Amygdala (tissue), 56 donors: ENCODE data around the gene NES.

Experiments
- DNase-seq, 56 donors: peaks; one replicate each; lab custom pipeline; 2025; lab: John Stamatoyannopoulos, UW

NES gene

GRCh38 chr1:156627313-156627880 lies 49.8 kb downstream of the NES start:
- DNase-seq, result peak in 15 of 56 donors; percentile 9 to 71 (median 22)

DNA sequence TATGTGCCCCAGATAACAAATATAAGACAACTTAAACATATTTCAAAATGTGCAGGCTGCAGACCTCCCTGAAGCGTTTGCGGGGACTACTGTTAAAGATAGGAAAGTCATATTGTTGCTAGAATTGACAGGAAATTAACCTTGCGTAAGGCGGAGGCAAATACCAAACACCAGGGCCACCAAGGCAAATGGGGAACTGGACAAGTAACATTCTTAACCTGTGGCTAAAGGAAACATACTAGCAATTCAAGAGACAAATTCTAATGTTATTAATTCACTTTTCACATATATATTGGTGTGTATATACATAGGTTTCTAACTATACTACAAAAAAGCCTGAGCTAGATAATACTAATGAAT lies 51.1 kb downstream of the NES start:
- DNase-seq, result no peak

DNA sequence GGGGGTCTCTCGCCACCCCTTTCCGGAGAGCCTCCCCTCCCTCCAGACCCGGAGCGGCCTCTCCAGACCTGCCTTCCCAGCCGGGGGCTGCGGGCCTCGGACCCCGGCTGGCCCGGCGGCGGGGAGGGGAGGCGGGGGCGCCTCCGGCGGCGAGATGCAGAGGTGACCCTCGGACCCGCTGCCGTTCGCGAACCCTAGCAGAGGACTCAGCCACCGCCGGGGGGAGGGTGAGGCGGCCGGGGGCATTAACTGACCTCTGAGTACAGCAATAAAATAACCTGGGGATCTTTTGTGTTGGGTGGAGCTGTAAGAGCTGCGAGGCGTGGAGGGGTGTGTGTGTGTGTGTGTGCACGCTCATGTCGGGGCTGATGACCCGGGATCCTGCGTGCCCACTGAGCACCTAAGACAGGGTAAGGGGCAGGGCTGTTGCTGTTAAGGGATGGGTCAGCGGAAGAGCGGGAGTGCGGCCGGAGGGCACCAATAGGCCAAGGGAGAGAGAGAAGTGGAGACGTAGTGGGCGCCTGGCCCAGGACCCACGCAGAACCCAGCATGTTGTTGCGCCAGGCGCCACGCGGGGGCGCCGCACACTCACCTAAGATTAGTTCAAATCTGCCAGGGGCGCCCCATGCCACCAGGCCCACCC lies 51.6 kb downstream of the NES start:
- peak in 43 of 56 donors; percentile 15 to 88 (median 46) for DNase-seq

DNA sequence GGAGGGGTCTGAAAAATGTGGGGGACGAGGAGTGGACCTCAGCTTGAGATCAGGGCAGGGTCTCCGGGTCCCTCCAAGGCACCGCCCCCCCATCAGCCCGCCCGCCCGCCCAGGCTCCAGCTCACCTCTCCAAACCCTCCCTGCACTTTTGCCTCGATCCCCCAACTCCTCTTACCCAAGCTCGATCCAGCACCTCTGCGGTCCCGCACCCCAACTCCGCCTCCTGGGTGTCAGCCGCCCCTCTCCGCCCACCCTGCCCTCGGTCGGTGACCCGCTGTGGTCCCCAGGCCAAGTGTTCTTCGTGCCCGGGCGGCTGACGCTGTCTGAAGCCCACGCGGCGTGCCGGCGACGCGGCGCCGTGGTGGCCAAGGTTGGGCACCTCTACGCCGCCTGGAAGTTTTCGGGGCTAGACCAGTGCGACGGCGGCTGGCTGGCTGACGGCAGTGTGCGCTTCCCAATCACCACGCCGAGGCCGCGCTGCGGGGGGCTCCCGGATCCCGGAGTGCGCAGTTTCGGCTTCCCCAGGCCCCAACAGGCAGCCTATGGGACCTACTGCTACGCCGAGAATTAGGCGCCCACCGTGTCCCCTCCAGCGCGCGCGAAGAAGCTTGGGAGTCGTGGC lies 52.3 kb downstream of the NES start:
- DNase-seq, result peak in 2 of 56 donors; percentile 27 to 28

DNA sequence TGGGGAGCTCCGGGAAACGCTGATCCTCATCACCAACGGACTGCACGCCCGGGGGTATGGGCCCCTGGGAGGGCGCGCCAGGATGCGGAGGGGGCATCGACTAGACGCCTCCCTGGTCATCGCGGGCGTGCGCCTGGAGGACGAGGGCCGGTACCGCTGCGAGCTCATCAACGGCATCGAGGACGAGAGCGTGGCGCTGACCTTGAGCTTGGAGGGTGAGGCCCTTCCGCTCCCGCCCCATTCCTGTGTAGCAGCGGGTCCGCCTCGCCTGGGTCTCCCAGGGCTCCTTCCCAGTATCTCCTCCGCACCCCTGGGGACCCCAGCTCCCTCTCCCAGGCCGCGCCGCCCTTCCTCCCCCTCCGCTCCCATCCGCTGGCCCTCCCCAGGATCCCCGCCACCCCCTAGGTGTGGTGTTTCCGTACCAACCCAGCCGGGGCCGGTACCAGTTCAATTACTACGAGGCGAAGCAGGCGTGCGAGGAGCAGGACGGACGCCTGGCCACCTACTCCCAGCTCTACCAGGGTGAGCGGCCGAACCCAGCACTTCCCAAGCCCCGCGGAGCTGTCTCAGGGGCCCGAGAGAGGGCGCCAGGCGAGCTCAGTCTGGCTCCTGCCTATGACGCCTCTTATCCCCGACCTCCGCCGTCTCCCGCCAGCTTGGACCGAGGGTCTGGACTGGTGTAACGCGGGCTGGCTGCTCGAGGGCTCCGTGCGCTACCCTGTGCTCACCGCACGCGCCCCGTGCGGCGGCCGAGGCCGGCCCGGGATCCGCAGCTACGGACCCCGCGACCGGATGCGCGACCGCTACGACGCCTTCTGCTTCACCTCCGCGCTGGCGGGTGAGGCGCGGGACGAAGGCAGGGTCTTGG lies 53.0 kb downstream of the NES start:
- peak in 27 of 56 donors; percentile 16 to 67 (median 40) for DNase-seq

GRCh38 chr1:156622581-156623297 lies 54.5 kb downstream of the NES start:
- peak in 1 of 56 donors; percentile 30 for DNase-seq

DNA sequence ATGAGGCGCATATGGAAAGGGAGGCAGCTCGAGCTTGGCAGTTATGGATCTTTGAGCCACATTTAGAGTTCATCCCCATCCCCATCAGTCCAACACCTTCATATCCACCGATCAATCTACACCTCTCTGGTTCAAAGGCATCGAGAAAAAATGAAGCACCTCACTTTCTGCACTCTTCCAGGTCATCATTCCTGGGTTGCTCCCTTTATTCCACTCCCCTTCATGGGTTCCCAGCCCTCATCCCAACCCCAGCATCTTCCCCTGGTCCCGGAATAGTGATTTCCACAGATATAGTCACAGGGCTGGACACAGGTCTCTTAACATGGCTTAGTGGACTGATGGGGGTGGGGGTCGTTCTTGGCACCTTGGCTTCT lies 57.6 kb downstream of the NES start:
- DNase-seq, result peak in 1 of 56 donors; percentile 43

GRCh38 chr1:156618853-156619581 lies 58.2 kb downstream of the NES start, which contains the start of gene HAPLN2:
HAPLN2 (plus strand) TSS chr1:156619415; CDS start chr1:156623491, 4,076 bp downstream.
- peak in 43 of 56 donors; percentile 22 to 82 (median 53) for DNase-seq
